HUDEP-2 (cell line): ENCODE results near the gene DXO.
"Not testable (repeated sequence)": the region's sequence is repeated elsewhere in the genome, so short reads cannot be mapped to it uniquely, and the experiment has no call there.

Experiments
- DNase-seq, 76 experiments: peaks; one replicate each; lab custom pipeline; 2025; ENCODE audit not compliant: unreplicated experiment in 76 of 76; lab: John Stamatoyannopoulos, UW

The DXO gene

GRCh38 chr6:31932137-31932536 lies 39.8 kb downstream of the DXO start:
- DNase-seq: not testable (repeated sequence)

GRCh38 chr6:31930962-31931361 lies 41.0 kb downstream of the DXO start:
- DNase-seq: no peak

GRCh38 chr6:31928672-31928939 lies 43.3 kb downstream of the DXO start:
- DNase-seq: no peak

GRCh38 chr6:31927863-31928671 lies 43.9 kb downstream of the DXO start:
- no peak for DNase-seq

GRCh38 chr6:31927242-31927862 lies 44.6 kb downstream of the DXO start, which contains the start of gene C2:
TSS of gene C2 (plus strand) at chr6:31927717. CDS start at chr6:31927753, 36 bp downstream.
- no peak for DNase-seq

- peak in 3 of 76 experiments; percentile 16 to 30 (median 26) for DNase-seq
These were observed 49.0 kb downstream of the DXO start for GRCh38 chr6:31922942-31923341.

DNA sequence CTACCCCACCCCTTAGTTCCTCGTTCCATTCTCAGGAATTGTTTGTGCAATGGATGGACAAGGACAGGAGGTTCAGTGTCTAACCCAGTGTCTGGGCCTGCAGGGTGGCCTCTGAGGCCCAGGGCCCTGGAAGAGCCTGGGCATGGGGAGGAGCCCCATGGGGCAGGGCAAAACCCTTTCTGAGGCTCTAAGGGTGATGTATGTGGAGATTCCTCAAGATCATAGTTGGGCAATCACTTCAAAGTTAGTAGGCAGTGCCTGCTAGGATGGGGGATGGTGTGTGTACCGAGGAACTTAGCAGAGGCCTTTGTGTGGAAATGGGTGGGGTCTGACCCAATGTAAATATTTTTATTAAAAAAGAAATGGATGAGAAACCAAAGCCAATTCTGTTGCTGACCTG lies 51.1 kb downstream of the DXO start:
- DNase-seq: no peak
